Body of pancreas (tissue), 4 donors: Measurements from ENCODE around the gene ANKRD11.

Experiments used
- CTCF ChIP-seq, 7 experiments: fragments of 450-650 bp in 4 of 7; fragments of 200-600 bp in 3 of 7; sonication (generic) in 3 of 7; IDR thresholded peaks; one replicate each; pipeline ENCODE4 v1.5.1; 2016 to 2019; ENCODE audit warnings: antibody characterized with exemption in 7 of 7
- POLR2A ChIP-seq, 3 donors: fragments of 450-650 bp; IDR thresholded peaks; one replicate each; pipeline ENCODE4 v1.6.1; 2016; ENCODE audit warnings: antibody characterized with exemption in 3 of 3, mild to moderate bottlenecking in 2 of 3

- TF ChIP-seq CTCF (IDR thresholded peaks at IDR 0.05): no peak
- TF ChIP-seq POLR2A (IDR thresholded peaks at IDR 0.05): no peak
Measured at GRCh38 chr16:89369266-89369895, 121.0 kb downstream of the ANKRD11 start.
